Gastroesophageal sphincter (tissue), 4 donors: ENCODE measurements around the gene IL4R. TPM values are rescaled to one million over a fixed set of nuclear protein-coding genes. Genes with fewer than 3 reads are reported as not detected.

Experiments
- ATAC-seq: fragments of 150-250 bp; one replicate; pipeline ENCODE4 v1.9.1; 2016; ENCODE audit warnings: mild to moderate bottlenecking, moderate library complexity
- H3K27ac ChIP-seq, 4 donors: fragments of 200-600 bp; sonication (generic) in 3 of 4; 1 replicate in 3 of 4; 2 replicates in 1 of 4; pipeline ENCODE4 v1.5.1; 2016 to 2019
- H3K27me3 ChIP-seq: fragments of 200-600 bp; sonication (generic); one replicate; pipeline ENCODE4 v1.5.1; 2019
- H3K36me3 ChIP-seq, 2 donors: fragments of 200-600 bp; sonication (generic); one replicate each; pipeline ENCODE4 v1.5.1; 2019; ENCODE audit warnings: control low read depth in 1 of 2
- H3K4me1 ChIP-seq, 3 donors: fragments of 200-600 bp; sonication (generic); 1 replicate in 2 of 3; 2 replicates in 1 of 3; pipeline ENCODE4 v1.5.1; 2016 to 2019; ENCODE audit warnings: control low read depth in 2 of 3
- H3K4me3 ChIP-seq, 2 donors: fragments of 200-600 bp; sonication (generic); one replicate each; pipeline ENCODE4 v1.5.1; 2019; ENCODE audit warnings: mild to moderate bottlenecking in 1 of 2, moderate library complexity in 1 of 2
- H3K9me3 ChIP-seq, 3 donors: fragments of 200-600 bp; sonication (generic); one replicate each; pipeline ENCODE4 v1.5.1; 2017 to 2019; ENCODE audit warnings: control low read depth in 2 of 3
- EP300 ChIP-seq: sonication (generic); formaldehyde crosslinking; IDR thresholded peaks from one replicate; pipeline ENCODE4 v1.6.1; 2017; ENCODE audit warnings: antibody characterized with exemption, mild to moderate bottlenecking
- POLR2A ChIP-seq, 2 donors: fragments of 450-650 bp; IDR thresholded peaks; one replicate each; pipeline ENCODE4 v1.6.1; 2017; ENCODE audit warnings: antibody characterized with exemption in 2 of 2, mild to moderate bottlenecking in 2 of 2, moderate library complexity in 1 of 2
- POLR2AphosphoS5 ChIP-seq: sonication (generic); formaldehyde crosslinking; IDR thresholded peaks from one replicate; pipeline ENCODE4 v1.6.1; 2017; ENCODE audit warnings: antibody characterized with exemption
- WGBS, 2 donors: methylation state at CpG; one replicate each; pipeline ENCODE4 v1.1.5; 2018; ENCODE audit warnings: low coverage in 1 of 2; 5-methylcytosine and 5-hydroxymethylcytosine counted together
- total RNA-seq, 4 donors: library from RNA; depleted of rRNA; stranded (reverse); fragments of >200 nt; gene quantifications; one replicate each; pipeline ENCODE4 v1.1.0, GENCODE V29; 2016
- TF ChIP-seq, protein P1 (sequence below), 4 experiments: fragments of 200-600 bp in 2 of 4; fragments of 450-650 bp in 2 of 4; sonication (generic) in 1 of 4; IDR thresholded peaks; one replicate each; pipeline ENCODE4 v1.5.1; 2017 to 2019; ENCODE audit warnings: antibody characterized with exemption in 4 of 4, mild to moderate bottlenecking in 2 of 4, moderate library complexity in 2 of 4

IL4R gene
- total RNA-seq, 4 donors from 2014 or later = 72.3 to 212 (median 110) TPM

DNA sequence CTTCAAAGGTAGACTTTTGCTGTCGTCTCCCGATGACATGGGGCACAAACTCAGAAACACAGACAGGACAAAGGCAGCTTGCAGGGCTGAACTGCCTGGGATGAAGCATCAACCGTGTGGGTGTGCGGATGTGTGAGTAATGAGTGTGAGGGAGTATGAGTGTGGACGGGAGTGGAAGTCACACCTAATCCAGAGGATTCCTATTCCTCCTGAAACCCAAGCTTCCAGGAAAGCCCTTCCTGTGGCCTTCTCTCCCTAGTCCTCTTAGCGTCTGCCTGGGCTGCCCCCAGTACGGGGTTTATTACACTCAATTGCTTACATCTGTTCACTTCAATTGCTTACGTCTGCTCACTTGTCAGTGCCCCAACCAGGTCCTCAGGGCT, 2.3 kb upstream of the IL4R start:
- Histone ChIP-seq H3K4me3 (no peak overlapping the region), H3K27ac (no peak overlapping the region), H3K9me3 (no peaks in the 10 kb centered on the region), H3K4me1 (peaks cover 0 to 31% (median 14%) of the 10 kb centered on the region in 3 donors), H3K27me3 (no peaks in the 10 kb centered on the region), H3K36me3 (no peaks in the 10 kb centered on the region)
- ATAC-seq = no peak
- WGBS, 2 donors = 69 to 82% methylated on average over 7 to 8 of the region's 8 CpGs
- TF ChIP-seq POLR2A (IDR thresholded peaks at IDR 0.05) = no peak
- TF ChIP-seq POLR2AphosphoS5 = no peak
- TF ChIP-seq, protein P1, sequence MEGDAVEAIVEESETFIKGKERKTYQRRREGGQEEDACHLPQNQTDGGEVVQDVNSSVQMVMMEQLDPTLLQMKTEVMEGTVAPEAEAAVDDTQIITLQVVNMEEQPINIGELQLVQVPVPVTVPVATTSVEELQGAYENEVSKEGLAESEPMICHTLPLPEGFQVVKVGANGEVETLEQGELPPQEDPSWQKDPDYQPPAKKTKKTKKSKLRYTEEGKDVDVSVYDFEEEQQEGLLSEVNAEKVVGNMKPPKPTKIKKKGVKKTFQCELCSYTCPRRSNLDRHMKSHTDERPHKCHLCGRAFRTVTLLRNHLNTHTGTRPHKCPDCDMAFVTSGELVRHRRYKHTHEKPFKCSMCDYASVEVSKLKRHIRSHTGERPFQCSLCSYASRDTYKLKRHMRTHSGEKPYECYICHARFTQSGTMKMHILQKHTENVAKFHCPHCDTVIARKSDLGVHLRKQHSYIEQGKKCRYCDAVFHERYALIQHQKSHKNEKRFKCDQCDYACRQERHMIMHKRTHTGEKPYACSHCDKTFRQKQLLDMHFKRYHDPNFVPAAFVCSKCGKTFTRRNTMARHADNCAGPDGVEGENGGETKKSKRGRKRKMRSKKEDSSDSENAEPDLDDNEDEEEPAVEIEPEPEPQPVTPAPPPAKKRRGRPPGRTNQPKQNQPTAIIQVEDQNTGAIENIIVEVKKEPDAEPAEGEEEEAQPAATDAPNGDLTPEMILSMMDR (IDR thresholded peaks at IDR 0.05) = no peak
- no peak for TF ChIP-seq EP300

DNA sequence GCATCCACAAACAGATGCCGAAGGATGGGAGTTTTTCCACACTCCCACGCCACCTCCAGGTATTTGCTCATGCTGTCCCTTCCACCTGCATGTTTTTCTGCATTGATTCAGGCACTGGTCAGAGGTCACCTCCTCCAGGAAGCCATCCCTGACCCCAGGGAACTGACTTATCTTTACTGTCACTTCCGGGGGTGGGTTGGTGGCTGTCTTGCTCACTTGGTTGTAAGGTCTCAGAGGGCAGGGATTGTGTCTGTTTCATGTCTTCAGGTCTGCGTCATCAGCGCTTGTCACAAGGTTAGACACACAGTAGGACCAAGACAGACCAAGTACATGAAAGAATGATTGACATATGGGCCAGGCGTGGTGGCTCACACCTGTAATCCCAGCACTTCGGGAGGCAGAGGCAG, 1.9 kb upstream of the IL4R start:
- Histone ChIP-seq H3K27ac (no peak overlapping the region), H3K36me3 (no peaks in the 10 kb centered on the region), H3K27me3 (no peaks in the 10 kb centered on the region), H3K9me3 (no peaks in the 10 kb centered on the region), H3K4me1 (peaks cover 0 to 35% (median 18%) of the 10 kb centered on the region in 3 donors), H3K4me3 (no peak overlapping the region)
- 89 to 100% methylated on average over 2 to 3 of the region's 7 CpGs for WGBS, 2 donors
- TF ChIP-seq, protein P1 (IDR thresholded peaks at IDR 0.05) = no peak
- TF ChIP-seq POLR2A (IDR thresholded peaks at IDR 0.05) = no peak
- no peak for TF ChIP-seq EP300
- no peak for TF ChIP-seq POLR2AphosphoS5
- ATAC-seq = no peak

DNA sequence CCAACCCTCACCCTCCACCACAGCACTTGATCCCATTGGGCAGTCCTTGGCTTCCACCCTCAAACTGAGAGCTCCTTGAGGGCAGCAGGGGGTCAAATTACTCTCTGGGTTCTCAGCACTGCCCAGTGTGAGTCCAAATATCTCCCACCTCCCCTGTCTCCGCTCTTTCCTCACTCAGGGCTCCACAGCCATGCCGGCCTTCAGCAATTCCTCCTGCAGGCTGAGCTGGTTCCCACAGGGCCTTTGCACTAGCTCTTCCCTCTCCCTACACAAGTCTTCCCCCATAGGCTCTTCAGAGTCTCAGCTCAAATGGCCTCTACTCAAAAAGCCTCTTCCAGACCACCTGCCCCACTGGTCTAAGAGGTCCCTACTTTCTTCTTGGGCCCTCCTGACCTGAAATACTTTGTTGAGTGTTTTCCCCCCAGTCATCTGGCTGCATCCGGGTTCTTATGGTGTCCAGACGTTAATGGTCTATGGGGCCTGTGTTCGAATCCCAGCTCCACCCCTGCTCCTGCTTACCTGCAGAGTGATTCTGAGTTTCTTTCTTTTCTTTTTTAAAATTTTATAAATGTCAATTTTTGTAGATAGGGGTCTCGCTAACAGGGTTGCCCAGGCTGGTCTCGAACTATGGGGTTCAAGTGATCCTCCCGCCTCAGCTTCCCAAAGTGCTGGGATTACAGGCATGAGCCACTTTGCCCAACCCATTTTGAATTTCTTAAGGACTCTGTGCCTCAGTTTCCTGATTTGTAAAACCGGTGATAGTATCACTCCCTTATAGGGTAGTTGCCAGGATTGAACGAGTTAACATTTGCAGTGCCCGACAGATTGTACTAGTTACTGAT, 973 bp upstream of the IL4R start:
- peak overlapping the region; percentile 76 to 97 for H3K4me3 ChIP-seq
- H3K27ac ChIP-seq = peak overlapping the region; percentile 94 to 99 (median 96)
- no peak for ATAC-seq
- H3K4me1 ChIP-seq = peaks cover 0 to 44% (median 25%) of the 10 kb centered on the region in 3 donors
- no peaks in the 10 kb centered on the region for H3K27me3 ChIP-seq
- no peaks in the 10 kb centered on the region for H3K36me3 ChIP-seq
- WGBS, 2 donors = 71 to 72% methylated on average over 5 to 10 of the region's 11 CpGs
- TF ChIP-seq POLR2AphosphoS5 = no peak
- TF ChIP-seq, protein P1 (IDR thresholded peaks at IDR 0.05) = no peak
- TF ChIP-seq EP300 = no peak
- TF ChIP-seq POLR2A (IDR thresholded peaks at IDR 0.05) = no peak
- no peaks in the 10 kb centered on the region for H3K9me3 ChIP-seq

DNA sequence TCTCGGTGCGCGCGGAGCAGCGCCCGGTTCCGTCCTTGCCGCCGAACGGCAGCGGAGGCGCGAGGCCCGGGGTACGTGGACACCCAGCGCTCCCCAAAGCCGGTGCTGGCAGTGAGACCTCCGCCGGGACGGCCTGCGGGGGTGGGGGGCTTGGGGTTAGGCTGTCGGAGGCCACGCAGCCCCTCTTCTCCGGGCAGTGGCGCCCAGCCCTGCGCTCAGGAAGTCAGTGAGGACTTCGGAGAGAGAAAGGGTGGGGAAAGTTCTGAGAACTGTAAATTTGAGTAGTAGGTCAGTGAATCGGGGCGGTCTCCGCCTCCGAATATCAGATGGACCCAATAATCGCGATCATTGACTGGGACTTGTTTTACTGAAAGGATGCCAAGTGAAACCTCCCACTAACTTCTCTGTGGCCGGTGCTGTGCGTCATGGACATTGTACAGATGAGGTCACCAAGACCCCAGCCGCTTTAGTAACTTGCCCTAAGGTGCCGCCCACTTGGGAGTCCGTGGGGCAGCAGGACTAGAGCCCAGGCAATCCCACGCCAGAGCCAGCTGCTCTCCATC, 468 bp downstream of the IL4R start:
- H3K27me3 ChIP-seq = no peaks in the 10 kb centered on the region
- peaks cover 6 to 59% (median 39%) of the 10 kb centered on the region in 3 donors for H3K4me1 ChIP-seq
- no peaks in the 10 kb centered on the region for H3K36me3 ChIP-seq
- ATAC-seq = peak; percentile 41
- H3K27ac ChIP-seq = peak overlapping the region; percentile 94 to 99 (median 96)
- 3% methylated on average over 8 of the region's 39 CpGs; no CpG with 5 or more reads in 1 of the 2 donors for WGBS, 2 donors
- H3K4me3 ChIP-seq = peak overlapping the region; percentile 76 to 97
- TF ChIP-seq POLR2AphosphoS5 = peak; percentile 89
- TF ChIP-seq EP300 = no peak
- TF ChIP-seq POLR2A (IDR thresholded peaks at IDR 0.05) = peak in 1 of 2 donors; percentile 47
- TF ChIP-seq, protein P1 (IDR thresholded peaks at IDR 0.05) = peak in 1 of 4 experiments; percentile 13
- no peaks in the 10 kb centered on the region for H3K9me3 ChIP-seq
